AG08395 (cell line): ENCODE results near the gene NPLOC4.

Experiments used
- DNase-seq: peaks from one replicate; pipeline ENCODE4 v3.0.0; 2012; ENCODE audit warnings: mixed read lengths, low spot score

NPLOC4 gene

GRCh38 chr17:81662002-81662401, 25.1 kb upstream of the NPLOC4 start:
- DNase-seq = no peak

GRCh38 chr17:81660441-81660840, 23.5 kb upstream of the NPLOC4 start:
- no peak for DNase-seq

- no peak for DNase-seq
Observed at GRCh38 chr17:81659038-81659437, 22.1 kb upstream of the NPLOC4 start.

GRCh38 chr17:81656835-81657234, 19.9 kb upstream of the NPLOC4 start:
- no peak for DNase-seq

GRCh38 chr17:81656118-81656743, 19.3 kb upstream of the NPLOC4 start, which contains the start of gene PDE6G:
PDE6G (minus strand) TSS chr17:81656542; CDS start chr17:81653305, 3,237 bp downstream.
- DNase-seq = no peak

GRCh38 chr17:81655378-81656117, 18.6 kb upstream of the NPLOC4 start:
- DNase-seq = no peak

- no peak for DNase-seq
Observed at GRCh38 chr17:81652906-81653771, 16.2 kb upstream of the NPLOC4 start.

- DNase-seq = peak; percentile 95
Observed at GRCh38 chr17:81651692-81652091, 14.8 kb upstream of the NPLOC4 start.

GRCh38 chr17:81650951-81651350, 14.0 kb upstream of the NPLOC4 start:
- DNase-seq = no peak

- DNase-seq = no peak
Observed at GRCh38 chr17:81648707-81649085, 11.8 kb upstream of the NPLOC4 start.

- DNase-seq = no peak
Observed at GRCh38 chr17:81648013-81648706, 11.2 kb upstream of the NPLOC4 start.

GRCh38 chr17:81647640-81648012, 10.7 kb upstream of the NPLOC4 start:
- no peak for DNase-seq

- DNase-seq = no peak
Observed at GRCh38 chr17:81646869-81647600, 10.1 kb upstream of the NPLOC4 start.

- no peak for DNase-seq
Observed at GRCh38 chr17:81644976-81645952, 8.4 kb upstream of the NPLOC4 start.

GRCh38 chr17:81644496-81644895, 7.6 kb upstream of the NPLOC4 start:
- no peak for DNase-seq

- DNase-seq = peak; percentile 92
Observed at GRCh38 chr17:81641825-81642489, 5.0 kb upstream of the NPLOC4 start.

- DNase-seq = no peak
Observed at GRCh38 chr17:81640011-81640410, 3.1 kb upstream of the NPLOC4 start.

GRCh38 chr17:81638683-81639082, 1.8 kb upstream of the NPLOC4 start:
- no peak for DNase-seq

GRCh38 chr17:81635973-81636504, 873 bp downstream of the NPLOC4 start:
- DNase-seq = no peak
